Jurkat, Clone E6-1 (cell line): ENCODE measurements around the gene SSRP1. TPM values are rescaled to one million over a fixed set of nuclear protein-coding genes. Genes with fewer than 3 reads are reported as not detected.
A peak's percentile ranks its signal among the peaks of the same experiment; 100 is the strongest.

Source experiments
- DNase-seq: peaks from one replicate; pipeline ENCODE4 v3.0.0-alpha.2; 2011; ENCODE audit warnings: low read depth, low spot score
- H3K4me3 ChIP-seq: 2 replicates; pipeline ENCODE4 v1.5.1; 2011; ENCODE audit warnings: mild to moderate bottlenecking, low read length, control low read depth, moderate library complexity
- polyA plus RNA-seq: library from polyadenylated mRNA; unstranded; fragments of >200 nt; gene quantifications from one replicate; pipeline ENCODE4 v1.2.1, GENCODE V29; 2012; ENCODE audit warnings: missing spikeins; ENCODE audit not compliant: insufficient read length, insufficient read depth

The SSRP1 gene, protein sequence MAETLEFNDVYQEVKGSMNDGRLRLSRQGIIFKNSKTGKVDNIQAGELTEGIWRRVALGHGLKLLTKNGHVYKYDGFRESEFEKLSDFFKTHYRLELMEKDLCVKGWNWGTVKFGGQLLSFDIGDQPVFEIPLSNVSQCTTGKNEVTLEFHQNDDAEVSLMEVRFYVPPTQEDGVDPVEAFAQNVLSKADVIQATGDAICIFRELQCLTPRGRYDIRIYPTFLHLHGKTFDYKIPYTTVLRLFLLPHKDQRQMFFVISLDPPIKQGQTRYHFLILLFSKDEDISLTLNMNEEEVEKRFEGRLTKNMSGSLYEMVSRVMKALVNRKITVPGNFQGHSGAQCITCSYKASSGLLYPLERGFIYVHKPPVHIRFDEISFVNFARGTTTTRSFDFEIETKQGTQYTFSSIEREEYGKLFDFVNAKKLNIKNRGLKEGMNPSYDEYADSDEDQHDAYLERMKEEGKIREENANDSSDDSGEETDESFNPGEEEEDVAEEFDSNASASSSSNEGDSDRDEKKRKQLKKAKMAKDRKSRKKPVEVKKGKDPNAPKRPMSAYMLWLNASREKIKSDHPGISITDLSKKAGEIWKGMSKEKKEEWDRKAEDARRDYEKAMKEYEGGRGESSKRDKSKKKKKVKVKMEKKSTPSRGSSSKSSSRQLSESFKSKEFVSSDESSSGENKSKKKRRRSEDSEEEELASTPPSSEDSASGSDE
- polyA plus RNA-seq = 351 TPM

- peak; percentile 88 for DNase-seq
- H3K4me3 ChIP-seq = peak within 1 kb of the TSS; percentile 75
These were observed at the start of gene SSRP1 for GRCh38 chr11:57335343-57336110. SSRP1 (minus strand) TSS chr11:57335892; CDS start chr11:57335121, 771 bp downstream.

GRCh38 chr11:57380975-57381374 lies 45.3 kb upstream of the SSRP1 start, which contains the start of gene PRG3:
PRG3 (minus strand) TSS chr11:57381150; CDS start chr11:57380708, 442 bp downstream.
- no peak within 1 kb of the TSS for H3K4me3 ChIP-seq
- no peak for DNase-seq

- no peak overlapping the region for H3K4me3 ChIP-seq
- DNase-seq = no peak
These were observed 44.0 kb upstream of the SSRP1 start for GRCh38 chr11:57379732-57380131.

GRCh38 chr11:57378186-57378585 lies 42.5 kb upstream of the SSRP1 start:
- DNase-seq = no peak
- no peak overlapping the region for H3K4me3 ChIP-seq

DNA sequence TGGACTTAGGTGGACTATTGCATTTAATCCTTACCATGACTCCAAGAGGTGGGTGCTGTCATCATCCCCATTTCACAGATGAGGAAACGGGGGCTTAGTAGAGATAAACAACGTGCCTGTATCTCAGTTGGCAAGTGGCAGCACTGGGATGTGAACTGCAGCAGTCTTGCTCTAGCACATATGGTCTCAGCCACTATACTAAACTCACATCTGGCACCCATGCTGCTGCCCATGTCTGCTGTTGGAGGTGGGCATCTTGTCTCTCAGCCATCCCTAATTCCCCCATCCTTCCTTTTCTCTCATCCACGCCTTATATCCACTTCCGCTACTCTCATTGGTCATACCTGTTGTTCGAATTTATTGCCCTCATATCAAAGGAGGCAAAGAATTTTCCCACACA lies 41.4 kb upstream of the SSRP1 start:
- DNase-seq = no peak
- no peak overlapping the region for H3K4me3 ChIP-seq

DNA sequence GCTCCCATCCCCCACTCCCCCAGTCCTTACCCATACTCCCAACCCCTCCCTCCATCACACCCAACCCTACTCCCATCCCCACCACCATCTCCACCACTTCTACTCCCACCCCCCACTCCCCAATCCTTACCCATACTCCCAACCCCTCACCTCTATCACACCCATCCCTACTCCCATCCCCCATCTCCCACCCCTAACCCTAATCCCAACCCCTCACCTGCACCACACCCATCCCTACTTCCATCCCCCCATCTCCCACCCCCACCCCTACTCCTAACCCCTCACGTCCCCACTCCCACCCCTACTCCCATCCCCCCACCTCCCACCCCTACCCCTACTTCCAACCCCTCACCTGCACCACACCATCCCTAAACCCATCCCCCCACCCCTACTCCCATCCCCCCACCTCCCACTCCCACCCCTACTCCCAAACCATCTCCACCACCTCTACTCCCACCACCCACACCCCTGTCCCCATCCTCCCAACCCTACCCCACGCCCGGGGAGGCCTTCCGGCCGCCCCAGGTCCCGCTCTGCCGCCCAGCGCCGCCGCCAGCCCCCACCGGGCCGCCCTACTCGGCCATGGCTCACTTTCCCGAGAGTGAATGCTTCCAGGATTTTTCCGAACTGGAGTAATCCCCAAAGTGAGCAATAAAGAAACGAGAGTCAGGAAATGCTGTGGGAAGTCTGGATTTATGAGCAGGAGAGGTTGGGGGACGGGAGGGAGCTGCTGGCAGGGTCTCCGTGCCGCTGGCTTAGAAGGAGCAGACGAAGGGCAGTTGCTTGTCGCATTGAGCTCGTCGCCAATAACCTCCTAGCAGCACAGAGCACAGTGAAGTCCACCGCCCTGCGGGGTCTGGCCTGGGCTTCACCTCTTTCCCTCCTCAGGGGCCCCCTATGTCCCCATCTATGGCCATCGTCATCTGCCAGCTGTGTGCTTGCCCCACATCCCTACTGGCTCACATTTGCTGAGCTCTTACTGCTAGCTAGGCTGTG lies 40.7 kb upstream of the SSRP1 start:
- H3K4me3 ChIP-seq = no peak overlapping the region
- no peak for DNase-seq

- DNase-seq = no peak
- H3K4me3 ChIP-seq = no peak overlapping the region
These were observed 39.8 kb upstream of the SSRP1 start for GRCh38 chr11:57375490-57375889.

GRCh38 chr11:57374966-57375365 lies 39.3 kb upstream of the SSRP1 start:
- H3K4me3 ChIP-seq = no peak overlapping the region
- DNase-seq = no peak

DNA sequence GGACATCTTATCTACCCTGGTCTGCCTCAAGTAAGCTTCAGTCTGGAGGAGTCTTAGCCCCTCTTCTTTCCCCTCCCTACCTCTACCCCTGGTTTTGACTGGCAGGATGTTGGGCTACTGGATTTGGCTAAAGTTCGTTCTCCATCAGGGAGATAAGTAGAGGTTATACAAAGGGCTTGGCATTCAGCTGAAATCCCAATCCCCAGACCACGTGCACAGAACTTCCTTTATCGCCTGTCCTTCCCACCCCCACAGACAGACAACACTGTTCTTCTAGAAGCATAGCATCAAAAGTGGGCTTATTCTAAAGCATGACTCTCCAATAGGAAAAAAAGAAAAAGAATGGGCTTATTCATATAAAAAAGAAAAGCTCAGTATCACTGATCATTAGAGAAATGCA lies 37.5 kb upstream of the SSRP1 start:
- no peak overlapping the region for H3K4me3 ChIP-seq
- DNase-seq = no peak

- no peak for DNase-seq
- no peak overlapping the region for H3K4me3 ChIP-seq
These were observed 35.2 kb upstream of the SSRP1 start for GRCh38 chr11:57370941-57371340.

DNA sequence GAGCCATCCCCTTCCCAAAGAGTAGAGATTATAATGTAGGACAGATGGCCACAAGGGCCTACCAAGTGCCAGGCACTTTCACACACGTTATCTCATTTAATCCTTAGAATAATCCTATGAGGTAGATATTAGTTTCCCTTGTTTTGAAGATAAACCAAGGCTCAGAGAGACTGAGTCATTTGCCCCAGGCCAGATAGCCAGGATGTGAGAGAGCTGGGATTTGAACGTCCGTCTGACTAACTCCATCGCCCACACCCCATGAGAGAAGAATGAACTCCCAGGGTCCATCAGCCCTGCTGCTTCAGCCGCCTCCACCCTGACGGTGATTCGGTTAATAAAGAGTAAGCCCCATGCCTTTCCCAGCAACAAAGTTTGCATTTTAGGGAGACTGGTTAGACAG lies 34.6 kb upstream of the SSRP1 start:
- no peak for DNase-seq
- H3K4me3 ChIP-seq = no peak overlapping the region

GRCh38 chr11:57368845-57369232 lies 33.1 kb upstream of the SSRP1 start:
- no peak overlapping the region for H3K4me3 ChIP-seq
- DNase-seq = no peak

DNA sequence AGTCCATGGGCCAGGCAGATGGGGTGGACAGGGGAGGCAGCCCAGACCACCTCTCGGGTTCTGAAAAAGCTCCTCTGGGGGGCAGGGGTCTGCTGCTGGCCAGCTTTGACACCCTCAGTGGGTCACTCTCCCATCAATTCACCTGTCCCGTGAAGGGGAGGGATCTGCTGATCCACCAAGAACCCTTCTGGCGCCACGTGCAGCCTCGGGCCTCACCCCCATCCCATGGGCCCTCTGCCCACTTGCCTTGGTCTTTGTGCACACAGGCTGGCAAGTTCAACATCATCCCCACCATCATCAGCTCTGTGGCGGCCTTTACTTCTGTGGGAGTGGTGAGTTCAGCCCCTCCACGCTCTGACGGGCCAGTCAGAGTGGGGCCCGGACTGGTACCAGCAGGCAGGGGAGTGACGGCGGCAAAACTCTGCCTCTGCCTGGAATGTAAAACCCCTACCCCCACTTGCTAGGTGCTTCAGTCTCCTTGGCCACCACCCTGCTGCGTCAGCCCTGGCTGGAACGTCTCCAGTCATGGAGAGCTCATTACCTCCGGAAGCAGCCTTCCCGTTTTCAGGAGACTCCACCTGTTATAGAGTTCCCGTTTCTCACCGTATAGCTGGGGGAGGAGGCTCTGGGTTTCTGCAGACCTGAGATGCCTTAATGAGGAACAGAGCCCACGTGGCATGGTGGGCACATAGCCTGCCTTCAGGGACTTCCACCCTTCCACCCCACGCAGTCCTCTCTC lies 32.6 kb upstream of the SSRP1 start:
- H3K4me3 ChIP-seq = no peak overlapping the region
- no peak for DNase-seq

- DNase-seq = no peak
- no peak overlapping the region for H3K4me3 ChIP-seq
These were observed 29.4 kb upstream of the SSRP1 start for GRCh38 chr11:57364851-57365660.

DNA sequence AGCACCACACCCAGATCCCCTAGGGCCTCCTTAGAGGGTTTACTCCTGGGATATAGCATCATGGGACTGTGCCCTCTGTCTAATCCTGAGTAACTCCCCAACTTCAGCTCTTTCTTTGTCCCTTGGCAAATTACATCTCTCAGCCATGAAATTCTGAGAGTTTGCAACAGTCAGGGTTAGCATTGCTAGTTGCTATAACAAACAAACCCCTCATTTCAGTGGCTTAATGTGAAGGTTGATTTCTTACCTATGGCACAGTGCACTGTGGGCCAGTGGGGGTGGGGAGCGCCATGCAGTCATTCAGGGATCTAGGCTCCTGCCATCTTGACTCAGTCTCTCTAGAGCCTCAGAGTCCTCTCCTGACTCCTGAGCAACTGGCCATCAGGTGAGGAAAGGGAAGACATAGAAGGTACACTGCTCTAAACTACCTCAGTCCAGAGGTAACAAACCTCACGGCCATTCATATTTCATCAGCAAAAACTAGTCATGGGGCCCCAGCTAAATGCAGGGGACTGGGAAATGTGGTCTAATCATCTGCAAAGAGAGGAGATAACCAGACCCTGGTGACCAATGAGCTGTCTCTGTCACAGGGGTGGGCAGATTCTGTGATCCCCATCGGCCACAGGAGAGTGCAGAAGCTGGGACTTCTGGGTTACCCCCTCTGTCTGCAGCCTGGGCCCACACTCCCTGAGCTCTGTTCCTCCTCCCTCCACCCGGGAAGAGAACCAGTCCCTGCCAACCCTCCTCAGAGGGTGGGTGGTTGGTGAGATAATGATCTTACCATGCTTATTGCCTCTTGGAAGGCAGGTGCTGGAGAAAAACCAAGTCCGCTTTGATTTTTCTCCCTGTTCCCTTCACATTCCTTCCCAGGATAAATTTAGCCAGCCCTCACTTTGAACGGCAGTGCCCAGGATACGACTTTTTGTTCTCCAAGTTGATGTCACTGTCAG lies 27.7 kb upstream of the SSRP1 start:
- H3K4me3 ChIP-seq = no peak overlapping the region
- no peak for DNase-seq

DNA sequence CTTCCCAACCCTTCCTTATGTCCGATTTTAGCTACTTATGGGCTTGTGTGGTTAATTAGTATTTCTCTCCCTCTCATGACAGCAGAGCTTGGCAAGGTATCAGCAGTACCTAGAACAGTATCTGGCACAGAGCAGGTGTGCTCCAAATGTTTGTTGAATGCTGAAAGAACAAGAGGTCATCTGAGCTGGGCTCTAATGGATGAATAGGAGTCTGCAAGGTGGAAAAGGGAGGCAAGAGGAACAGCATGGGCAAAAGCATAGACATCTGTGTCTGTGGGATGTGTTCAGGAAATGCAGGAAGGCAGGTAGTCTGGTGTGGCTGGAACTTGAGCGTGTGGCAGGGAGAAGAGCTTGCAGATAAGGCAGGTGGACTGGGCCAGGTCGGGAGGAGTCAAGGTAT lies 26.2 kb upstream of the SSRP1 start:
- no peak overlapping the region for H3K4me3 ChIP-seq
- DNase-seq = no peak
